HG02623 (cell line): Measurements from ENCODE around the gene NECAB3.
A peak's percentile ranks its signal among the peaks of the same experiment; 100 is the strongest.
"Not testable (repeated sequence)": the region's sequence is repeated elsewhere in the genome, so short reads cannot be mapped to it uniquely, and the experiment has no call there.

Source experiments
- ATAC-seq: cut with Tn5 transposase; IDR thresholded peaks from one replicate; pipeline ENCODE4 v1.9.1; 2021; ENCODE audit warnings: moderate library complexity; ENCODE audit not compliant: unreplicated experiment

Gene NECAB3

GRCh38 chr20:33674294-33675135 lies at the start of gene NECAB3:
Gene NECAB3, minus strand, starts transcription at chr20:33674428. Its CDS starts 76 bp downstream, at chr20:33674352.
- ATAC-seq: peak; percentile 43

GRCh38 chr20:33721391-33722140 lies 47.3 kb upstream of the NECAB3 start:
- ATAC-seq: no peak

GRCh38 chr20:33719989-33720709 lies 45.9 kb upstream of the NECAB3 start, which contains the start of gene PXMP4:
Gene PXMP4, minus strand, starts transcription at chr20:33720310. Its CDS starts 103 bp downstream, at chr20:33720207.
- ATAC-seq: peak; percentile 92

GRCh38 chr20:33719277-33719988 lies 45.2 kb upstream of the NECAB3 start:
- no peak for ATAC-seq

- no peak for ATAC-seq
Measured at GRCh38 chr20:33716498-33716897, 42.3 kb upstream of the NECAB3 start.

GRCh38 chr20:33713865-33714367 lies 39.7 kb upstream of the NECAB3 start:
- ATAC-seq: no peak

GRCh38 chr20:33711446-33711738 lies 37.2 kb upstream of the NECAB3 start:
- no peak for ATAC-seq

- no peak for ATAC-seq
Measured at GRCh38 chr20:33710681-33711445, 36.6 kb upstream of the NECAB3 start.

- ATAC-seq: no peak
Measured at GRCh38 chr20:33709905-33710541, 35.8 kb upstream of the NECAB3 start.

GRCh38 chr20:33709398-33709797 lies 35.2 kb upstream of the NECAB3 start:
- no peak for ATAC-seq

- ATAC-seq: no peak
Measured at GRCh38 chr20:33707668-33708067, 33.4 kb upstream of the NECAB3 start.

GRCh38 chr20:33704197-33704924 lies 30.1 kb upstream of the NECAB3 start:
- ATAC-seq: no peak

GRCh38 chr20:33703498-33704137 lies 29.4 kb upstream of the NECAB3 start:
- no peak for ATAC-seq

GRCh38 chr20:33702861-33703260 lies 28.6 kb upstream of the NECAB3 start:
- no peak for ATAC-seq

GRCh38 chr20:33701629-33702450 lies 27.6 kb upstream of the NECAB3 start:
- ATAC-seq: no peak

- not testable (repeated sequence) for ATAC-seq
Measured at GRCh38 chr20:33700696-33701441, 26.6 kb upstream of the NECAB3 start.

- not testable (repeated sequence) for ATAC-seq
Measured at GRCh38 chr20:33698966-33699365, 24.7 kb upstream of the NECAB3 start.
